Liver (tissue), 9 donors: ENCODE measurements around the gene NCOR2. TPM values are rescaled to one million over a fixed set of nuclear protein-coding genes. Genes with fewer than 3 reads are reported as not detected.

Experiments used
- DNase-seq: peaks from one replicate; pipeline ENCODE4 v3.0.0-alpha.2; 2017; ENCODE audit warnings: low spot score
- H3K27ac ChIP-seq, 2 donors: one replicate each; pipeline ENCODE4 v1.7.0; 2013; ENCODE audit warnings: inconsistent platforms in 2 of 2, low read length in 2 of 2, control low read depth in 1 of 2, low read depth in 1 of 2, mild to moderate bottlenecking in 1 of 2
- H3K27me3 ChIP-seq, 4 donors: one replicate each; pipeline versions ENCODE4 v1.6.1 to v1.7.0; 2013; ENCODE audit warnings: low read length in 3 of 4, inconsistent platforms in 1 of 4, mild to moderate bottlenecking in 1 of 4, moderate library complexity in 1 of 4; ENCODE audit not compliant: control insufficient read depth in 4 of 4, insufficient read depth in 4 of 4
- H3K36me3 ChIP-seq, 4 donors: one replicate each; pipeline versions ENCODE4 v1.6.1 to v1.7.0; 2013; ENCODE audit warnings: low read length in 3 of 4, mild to moderate bottlenecking in 3 of 4, low read depth in 1 of 4, moderate library complexity in 1 of 4; ENCODE audit not compliant: control insufficient read depth in 4 of 4, insufficient read depth in 3 of 4
- H3K4me1 ChIP-seq, 4 donors: one replicate each; pipeline versions ENCODE4 v1.6.1 to v1.7.0; 2013; ENCODE audit warnings: low read length in 3 of 4, mild to moderate bottlenecking in 3 of 4, moderate library complexity in 1 of 4; ENCODE audit not compliant: control insufficient read depth in 4 of 4, insufficient read depth in 4 of 4
- H3K4me3 ChIP-seq, 3 donors: one replicate each; pipeline versions ENCODE4 v1.6.1 to v1.7.0; 2013; ENCODE audit warnings: low read length in 3 of 3, control low read depth in 1 of 3, low read depth in 1 of 3, mild to moderate bottlenecking in 1 of 3
- H3K9ac ChIP-seq, 2 donors: one replicate each; pipeline ENCODE4 v1.7.0; 2013; ENCODE audit warnings: low read length in 2 of 2, mild to moderate bottlenecking in 2 of 2, moderate library complexity in 2 of 2, control low read depth in 1 of 2, low read depth in 1 of 2
- H3K9me3 ChIP-seq, 4 donors: one replicate each; pipeline versions ENCODE4 v1.6.1 to v1.7.0; 2013; ENCODE audit warnings: low read length in 3 of 4; ENCODE audit not compliant: control insufficient read depth in 4 of 4
- CTCF ChIP-seq: fragments of 150-350 bp; IDR thresholded peaks from 2 replicates; pipeline ENCODE4 v1.5.1; 2017; ENCODE audit warnings: improper control_type of control experiment, low read depth, low read length; ENCODE audit not compliant: missing input control
- GABPA ChIP-seq, 2 donors: IDR thresholded peaks in 1 of 2; conservative IDR thresholded peaks in 1 of 2; 2 replicates each; pipeline ENCODE4 v1.6.1; 2016; ENCODE audit warnings: antibody characterized with exemption in 2 of 2, mild to moderate bottlenecking in 1 of 2, moderate library complexity in 1 of 2
- HNF4A ChIP-seq, 2 donors: conservative IDR thresholded peaks; 2 replicates each; pipeline ENCODE4 v1.6.1; 2016; ENCODE audit warnings: antibody characterized with exemption in 2 of 2, mild to moderate bottlenecking in 2 of 2
- NR2F2 ChIP-seq: IDR thresholded peaks from 2 replicates; pipeline ENCODE4 v1.6.1; 2016; ENCODE audit warnings: antibody characterized with exemption
- RAD21 ChIP-seq, 2 donors: IDR thresholded peaks; 2 replicates each; pipeline ENCODE4 v1.6.1; 2016; ENCODE audit warnings: antibody characterized with exemption in 2 of 2, mild to moderate bottlenecking in 2 of 2
- REST ChIP-seq: IDR thresholded peaks from 2 replicates; pipeline ENCODE4 v1.6.1; 2016; ENCODE audit warnings: antibody characterized with exemption, mild to moderate bottlenecking
- SP1 ChIP-seq: IDR thresholded peaks from 2 replicates; pipeline ENCODE4 v1.6.1; 2018; ENCODE audit warnings: antibody characterized with exemption, mild to moderate bottlenecking
- TAF1 ChIP-seq: conservative IDR thresholded peaks from 2 replicates; pipeline ENCODE4 v1.6.1; 2016; ENCODE audit warnings: antibody characterized with exemption, mild to moderate bottlenecking
- YY1 ChIP-seq: IDR thresholded peaks from 2 replicates; pipeline ENCODE4 v1.6.1; 2016; ENCODE audit warnings: antibody characterized with exemption, mild to moderate bottlenecking
- ZBTB33 ChIP-seq: IDR thresholded peaks from 2 replicates; pipeline ENCODE4 v1.6.1; 2016; ENCODE audit warnings: antibody characterized with exemption
- WGBS: extraction: QIAGEN DNeasy Blood & Tissue Kit; methylation state at CpG from one replicate; pipeline ENCODE4 v1.1.7; 2013; 5-methylcytosine and 5-hydroxymethylcytosine counted together
- polyA plus RNA-seq, 2 donors: library from polyadenylated mRNA; stranded (reverse) in 1 of 2; unstranded in 1 of 2; fragments of 200-250 nt in 1 of 2; fragments of >200 nt in 1 of 2; fragmentation: Nextera tagmentation in 1 of 2; extraction: Ambion mirVana in 1 of 2; gene quantifications; one replicate each; pipeline versions ENCODE4 v1.2.1 to v1.2.3, GENCODE V29; 2013 to 2015
- total RNA-seq, 2 donors: library from RNA; depleted of rRNA; stranded (reverse); fragments of >200 nt; gene quantifications; one replicate each; pipeline ENCODE4 v1.2.3, GENCODE V29; 2014
- donor health status: healthy.
- donor health status: healthy.
- donor health status: healthy.
- donor health status: healthy.
- donor health status: healthy.

NCOR2 gene
- total and polyA plus RNA-seq, 4 donors, result 7.9 to 31.6 (median 18.1) TPM

- Histone ChIP-seq H3K4me1 (peaks cover 0 to 4% (median under 1%) of the 10 kb centered on the region in 4 donors), H3K9ac (no peak overlapping the region), H3K4me3 (no peak overlapping the region), H3K36me3 (no peaks in the 10 kb centered on the region), H3K27ac (no peak overlapping the region), H3K9me3 (no peaks in the 10 kb centered on the region), H3K27me3 (no peaks in the 10 kb centered on the region)
- TF ChIP-seq GABPA (IDR thresholded peaks at IDR 0.05 in 1 of 2, conservative IDR thresholded peaks at IDR 0.05 in 1 of 2), result no peak
- no peak for TF ChIP-seq NR2F2
- no peak for TF ChIP-seq TAF1
- no peak for DNase-seq
- WGBS, result 86% methylated on average over 10 of the region's 10 CpGs
These were observed 31.9 kb upstream of the NCOR2 start for GRCh38 chr12:124599074-124599999.

GRCh38 chr12:124597041-124597440 lies 29.6 kb upstream of the NCOR2 start:
- no peak for DNase-seq
- Histone ChIP-seq H3K27ac (no peak overlapping the region), H3K36me3 (no peaks in the 10 kb centered on the region), H3K27me3 (no peaks in the 10 kb centered on the region), H3K4me1 (no peaks in the 10 kb centered on the region), H3K9me3 (no peaks in the 10 kb centered on the region), H3K4me3 (no peak overlapping the region), H3K9ac (no peak overlapping the region)
- 44% methylated on average over 2 of the region's 2 CpGs for WGBS
- no peak for TF ChIP-seq YY1
- peak; percentile 67 for TF ChIP-seq HNF4A (conservative IDR thresholded peaks at IDR 0.05)
- no peak for TF ChIP-seq SP1
- no peak for TF ChIP-seq RAD21 (IDR thresholded peaks at IDR 0.05)

GRCh38 chr12:124595444-124595843 lies 28.0 kb upstream of the NCOR2 start:
- TF ChIP-seq CTCF, result no peak
- H3K36me3 ChIP-seq, result no peaks in the 10 kb centered on the region
- no peaks in the 10 kb centered on the region for H3K27me3 ChIP-seq
- no peak for DNase-seq
- H3K4me3 ChIP-seq, result no peak overlapping the region
- no peak overlapping the region for H3K9ac ChIP-seq
- no peaks in the 10 kb centered on the region for H3K4me1 ChIP-seq
- H3K9me3 ChIP-seq, result no peaks in the 10 kb centered on the region
- no peak overlapping the region for H3K27ac ChIP-seq
- 86% methylated on average over 4 of the region's 4 CpGs for WGBS

- no peak for DNase-seq
- Histone ChIP-seq H3K9ac (no peak overlapping the region), H3K4me1 (no peaks in the 10 kb centered on the region), H3K36me3 (no peaks in the 10 kb centered on the region), H3K27me3 (no peaks in the 10 kb centered on the region), H3K27ac (no peak overlapping the region), H3K4me3 (no peak overlapping the region), H3K9me3 (no peaks in the 10 kb centered on the region)
- 97% methylated on average over 6 of the region's 6 CpGs for WGBS
- TF ChIP-seq ZBTB33 (no peak), NR2F2 (no peak), REST (no peak), YY1 (no peak), CTCF (no peak), GABPA (IDR thresholded peaks at IDR 0.05 in 1 of 2, conservative IDR thresholded peaks at IDR 0.05 in 1 of 2) (no peak)
These were observed 27.4 kb upstream of the NCOR2 start for GRCh38 chr12:124594851-124595250.
